HFFc6 (cell line): ENCODE results near the gene BHLHE40. TPM values are rescaled to one million over a fixed set of nuclear protein-coding genes. Genes with fewer than 3 reads are reported as not detected.

Experiments
- DNase-seq: peaks from one replicate; pipeline ENCODE4 v3.0.0-alpha.2; 2018
- H3K27ac Mint-ChIP-seq: 2 replicates; pipeline ENCODE4 v1.8.0; 2020; ENCODE audit warnings: mild to moderate bottlenecking, mixed read lengths
- H3K27me3 Mint-ChIP-seq: 2 replicates; pipeline ENCODE4 v1.8.0; 2021; ENCODE audit warnings: mild to moderate bottlenecking, moderate library complexity, mixed read lengths; ENCODE audit not compliant: insufficient read depth
- H3K36me3 Mint-ChIP-seq: 2 replicates; pipeline ENCODE4 v1.8.0; 2021; ENCODE audit warnings: low read depth, mixed read lengths
- H3K4me1 Mint-ChIP-seq: 2 replicates; pipeline ENCODE4 v1.8.0; 2020; ENCODE audit warnings: low read depth, mixed read lengths
- H3K4me3 Mint-ChIP-seq: 2 replicates; pipeline ENCODE4 v1.8.0; 2020; ENCODE audit warnings: mild to moderate bottlenecking, moderate library complexity, mixed read lengths
- H3K9me3 Mint-ChIP-seq: 2 replicates; pipeline ENCODE4 v1.8.0; 2020; ENCODE audit warnings: mild to moderate bottlenecking, mixed read lengths
- CTCF ChIP-seq: fragments of 200-600 bp; sonication (generic); IDR thresholded peaks from 2 replicates; pipeline ENCODE4 v1.5.0; 2021; ENCODE audit warnings: antibody characterized with exemption, mild to moderate bottlenecking
- total RNA-seq, 6 experiments: library from RNA; stranded (reverse); fragmentation: NEBNext Ultra II Directional; extraction: Animal tissue kit (Norgen Biotek cat#: 25700); gene quantifications; 2 replicates in 1 of 6; 3 replicates in 5 of 6; pipeline ENCODE4 v1.2.3, GENCODE V29; 2021

The BHLHE40 gene
- total RNA-seq, 6 experiments from 2014 or later, result 10.2 to 11.8 (median 10.7) TPM

- peaks cover 28% of the 10 kb centered on the region for H3K4me1 Mint-ChIP-seq
- no peaks in the 10 kb centered on the region for H3K9me3 Mint-ChIP-seq
- no peak overlapping the region for H3K4me3 Mint-ChIP-seq
- H3K27ac Mint-ChIP-seq, result peak overlapping the region; percentile 49; the same call in 1 of the 2 replicates
- H3K36me3 Mint-ChIP-seq, result peaks cover 5% of the 10 kb centered on the region; the same call in 1 of the 2 replicates
- peaks cover 2% of the 10 kb centered on the region; the same call in 1 of the 2 replicates for H3K27me3 Mint-ChIP-seq
- no peak for DNase-seq
- TF ChIP-seq CTCF, result no peak
These were observed 40.8 kb upstream of the BHLHE40 start for GRCh38 chr3:4938281-4938982.

- Mint-ChIP-seq H3K9me3 (no peaks in the 10 kb centered on the region), H3K27me3 (peaks cover 2% of the 10 kb centered on the region; the same call in 1 of the 2 replicates), H3K36me3 (peaks cover 5% of the 10 kb centered on the region; the same call in 1 of the 2 replicates), H3K27ac (no peak overlapping the region), H3K4me1 (peaks cover 28% of the 10 kb centered on the region), H3K4me3 (no peak overlapping the region)
- peak; percentile 23 for DNase-seq
- no peak for TF ChIP-seq CTCF
These were observed 40.0 kb upstream of the BHLHE40 start for GRCh38 chr3:4939276-4939675.

GRCh38 chr3:4940985-4941384 lies 38.3 kb upstream of the BHLHE40 start:
- Mint-ChIP-seq H3K4me3 (no peak overlapping the region), H3K27ac (no peak overlapping the region), H3K36me3 (peaks cover 5% of the 10 kb centered on the region; the same call in 1 of the 2 replicates), H3K9me3 (no peaks in the 10 kb centered on the region), H3K27me3 (no peaks in the 10 kb centered on the region), H3K4me1 (peaks cover 20% of the 10 kb centered on the region)
- DNase-seq, result no peak
- TF ChIP-seq CTCF, result no peak

- peak; percentile 67 for TF ChIP-seq CTCF
- Mint-ChIP-seq H3K27ac (no peak overlapping the region), H3K27me3 (peaks cover 2% of the 10 kb centered on the region; the same call in 1 of the 2 replicates), H3K4me1 (peaks cover 11% of the 10 kb centered on the region), H3K4me3 (no peak overlapping the region), H3K36me3 (peaks cover 1% of the 10 kb centered on the region; the same call in 1 of the 2 replicates), H3K9me3 (no peaks in the 10 kb centered on the region)
- DNase-seq, result no peak
These were observed 35.7 kb upstream of the BHLHE40 start for GRCh38 chr3:4943549-4943948.

GRCh38 chr3:4945324-4945723 lies 33.9 kb upstream of the BHLHE40 start:
- no peak for TF ChIP-seq CTCF
- H3K4me3 Mint-ChIP-seq, result no peak overlapping the region
- no peak overlapping the region for H3K27ac Mint-ChIP-seq

More at GRCh38 chr3:4945324-4945723, 33.9 kb upstream of the BHLHE40 start:
- Mint-ChIP-seq H3K36me3 (no peaks in the 10 kb centered on the region), H3K4me1 (no peaks in the 10 kb centered on the region), H3K9me3 (no peaks in the 10 kb centered on the region), H3K27me3 (peaks cover 2% of the 10 kb centered on the region; the same call in 1 of the 2 replicates)
- no peak for DNase-seq
